HG03066 (cell line): ENCODE results near the gene TUB.

Source experiments
- ATAC-seq: cut with Tn5 transposase; IDR thresholded peaks from one replicate; pipeline ENCODE4 v1.9.1; 2021; ENCODE audit warnings: low read depth; ENCODE audit not compliant: unreplicated experiment

The TUB gene

DNA sequence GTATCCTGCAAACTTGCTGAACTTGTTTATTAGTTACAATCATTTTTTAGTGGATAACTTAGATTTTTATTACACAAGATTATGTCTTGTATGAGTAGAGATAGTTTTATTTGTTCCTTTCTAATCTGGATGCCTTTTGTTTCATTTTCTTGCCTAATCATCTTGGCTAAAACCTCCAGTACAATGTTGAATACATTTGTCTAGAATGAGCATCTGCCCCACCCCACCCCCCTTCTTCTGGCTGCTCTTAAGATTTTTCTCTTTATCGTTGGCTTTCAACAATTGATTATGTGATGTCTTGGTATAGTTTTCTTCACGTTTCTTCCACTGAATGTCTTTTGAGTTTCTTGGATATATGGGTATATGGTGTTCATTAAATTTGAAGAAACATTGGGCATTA is 37.3 kb upstream of the TUB start:
- no peak for ATAC-seq

GRCh38 chr11:8045839-8046238 is 35.2 kb upstream of the TUB start:
- ATAC-seq, result no peak

DNA sequence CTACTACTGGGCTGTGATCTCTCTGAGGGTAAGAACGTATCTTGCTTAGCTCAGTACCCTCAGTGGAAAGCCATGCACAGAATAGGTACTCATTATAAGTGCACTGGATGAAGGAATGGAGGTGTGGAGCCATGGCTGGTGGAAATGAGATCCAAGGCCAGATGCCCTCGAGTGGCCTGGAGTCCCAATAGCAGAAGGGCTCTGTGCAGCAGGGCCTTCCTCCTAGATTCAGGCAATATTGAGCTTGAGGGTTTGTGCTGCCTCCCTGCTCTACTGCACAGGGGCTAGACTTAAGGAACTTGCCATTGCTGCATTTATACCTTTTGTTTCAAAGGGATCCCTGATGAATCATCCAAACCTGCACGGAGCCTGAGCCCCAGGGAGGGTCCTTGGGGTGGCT is 33.6 kb upstream of the TUB start:
- no peak for ATAC-seq

GRCh38 chr11:8049084-8049483 is 31.9 kb upstream of the TUB start:
- no peak for ATAC-seq

DNA sequence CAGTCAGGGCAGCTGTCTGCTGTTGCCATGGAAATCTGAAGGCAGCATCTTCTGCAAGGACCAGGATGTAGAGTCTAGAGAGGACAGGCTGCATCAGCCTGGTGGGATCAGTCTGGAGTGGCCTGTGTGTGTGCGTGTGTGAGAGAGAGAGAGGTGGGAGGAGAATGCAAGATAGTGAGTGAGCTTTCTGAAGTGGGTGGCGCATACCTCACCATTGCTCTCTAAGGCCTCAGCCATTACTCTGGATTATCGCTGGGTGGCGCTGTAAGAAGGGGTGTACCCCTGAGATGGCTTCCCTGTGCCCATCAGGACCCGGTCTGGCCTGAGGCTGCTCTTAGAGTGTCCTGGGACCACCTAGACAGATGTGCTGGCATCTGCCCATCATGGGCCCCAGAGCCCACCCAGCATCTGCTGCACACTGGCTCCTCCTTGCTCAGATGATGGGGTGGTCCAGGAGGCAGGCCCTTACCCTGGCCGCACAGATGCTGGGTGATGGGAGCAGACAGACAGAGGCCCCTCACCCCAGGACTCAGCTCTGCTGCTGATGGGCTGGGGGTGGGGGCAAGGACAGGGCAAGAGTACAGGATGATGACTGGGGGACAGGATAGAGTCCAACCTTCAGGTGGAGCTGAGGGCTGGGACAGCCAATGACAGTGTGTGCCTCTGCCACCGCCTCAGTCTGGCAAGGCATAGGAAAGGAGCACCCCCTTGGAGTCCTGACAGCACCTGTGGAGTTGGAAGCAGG is 25.7 kb upstream of the TUB start:
- no peak for ATAC-seq

DNA sequence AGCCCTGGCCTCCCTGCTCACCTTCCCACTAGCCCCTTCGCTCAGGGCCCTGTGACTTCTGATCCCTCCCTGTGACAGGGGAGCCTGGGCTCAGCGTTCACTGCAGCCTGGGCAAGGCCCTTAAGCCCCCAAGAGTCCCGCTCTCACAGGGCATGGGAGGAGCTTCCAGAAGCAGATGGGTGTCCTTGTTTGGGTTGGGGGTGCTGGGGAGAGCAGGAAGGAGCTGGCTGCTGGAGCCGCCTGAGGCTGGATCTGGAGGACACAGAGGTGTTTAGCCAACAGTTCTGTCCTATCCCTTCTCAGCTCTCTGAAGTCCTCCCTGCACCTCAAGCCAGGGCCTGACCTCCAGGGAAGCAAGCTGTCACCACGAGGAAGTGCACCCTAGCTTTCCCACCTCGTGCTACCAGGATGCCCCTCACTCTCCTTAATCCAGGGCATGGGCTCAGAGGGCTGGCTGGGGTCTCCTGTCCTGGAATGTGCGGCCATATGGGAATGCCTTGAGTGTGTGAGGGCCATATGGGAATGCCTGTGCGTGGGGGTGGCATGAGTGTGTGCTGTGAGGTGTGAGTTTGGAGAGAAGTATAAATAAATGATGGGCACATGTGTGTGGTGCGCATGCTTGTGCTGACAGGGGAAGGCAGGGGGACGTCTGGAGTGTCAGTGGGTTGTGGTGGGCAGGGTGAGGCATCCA is 25.0 kb upstream of the TUB start:
- no peak for ATAC-seq

GRCh38 chr11:8056810-8057463 is 24.1 kb upstream of the TUB start:
- no peak for ATAC-seq

DNA sequence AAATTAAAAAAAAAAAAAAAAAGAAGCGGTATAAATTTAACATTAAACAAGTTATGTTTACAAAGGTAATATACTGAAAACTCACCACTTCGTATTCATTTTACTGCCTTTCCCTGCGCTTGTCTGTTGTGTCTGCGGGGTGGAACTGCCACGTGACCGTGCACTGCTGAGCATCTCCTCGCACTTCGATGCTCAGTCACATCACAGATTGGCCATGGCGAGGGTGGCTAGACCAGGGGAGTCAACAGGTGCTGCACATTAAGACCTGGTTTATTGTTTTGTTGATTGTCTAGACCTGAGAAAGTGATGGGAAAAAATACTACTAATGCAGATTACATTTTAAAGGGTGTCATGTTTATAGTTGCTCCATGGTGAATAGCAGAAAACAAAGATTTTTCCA is 22.8 kb upstream of the TUB start:
- no peak for ATAC-seq

DNA sequence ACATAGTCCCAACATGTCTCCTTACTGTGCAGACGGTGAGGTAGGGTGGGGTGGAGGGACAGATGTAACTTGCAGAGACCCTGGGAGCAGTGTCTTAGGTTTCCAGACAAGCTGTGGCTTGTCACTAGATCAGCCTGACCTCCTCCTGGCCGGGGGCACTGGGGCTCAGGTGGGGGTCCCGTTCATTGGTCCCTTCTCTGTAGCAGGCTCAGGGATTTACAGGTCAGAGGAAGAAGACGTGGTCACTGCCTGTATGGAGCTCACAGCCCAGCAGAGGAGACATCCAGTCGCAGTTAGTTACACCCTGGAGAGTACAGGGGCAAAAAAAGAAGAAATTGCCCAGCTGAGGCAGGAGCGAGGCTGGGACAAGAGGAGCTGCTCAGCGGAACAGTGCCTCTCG is 22.0 kb upstream of the TUB start:
- no peak for ATAC-seq

DNA sequence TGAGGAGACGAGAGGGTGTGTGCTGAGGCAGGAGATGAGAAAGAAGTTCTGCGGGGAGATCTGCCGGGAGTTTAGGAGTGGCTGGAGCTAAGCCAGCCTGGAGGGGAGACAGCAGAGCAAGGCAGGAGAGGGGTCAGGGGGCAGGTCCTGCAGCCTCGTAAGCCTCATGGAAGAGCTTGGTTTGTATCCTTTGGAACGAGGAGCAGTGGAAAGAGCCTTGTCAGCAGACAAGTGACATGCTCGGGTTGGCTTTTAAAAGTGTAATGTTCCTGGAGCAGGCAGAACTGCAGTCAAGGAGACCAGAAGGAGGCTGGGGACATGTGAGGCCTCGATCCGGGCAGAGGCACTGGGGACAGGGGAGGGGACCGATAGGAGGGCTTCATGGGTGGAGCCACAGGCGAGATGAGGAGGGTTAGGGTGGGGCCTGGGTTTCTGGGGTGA is 21.4 kb upstream of the TUB start:
- no peak for ATAC-seq

GRCh38 chr11:8060146-8060719 is 20.8 kb upstream of the TUB start:
- no peak for ATAC-seq

GRCh38 chr11:8060801-8061554 is 20.0 kb upstream of the TUB start:
- no peak for ATAC-seq

GRCh38 chr11:8061555-8062428 is 19.2 kb upstream of the TUB start:
- ATAC-seq, result no peak

DNA sequence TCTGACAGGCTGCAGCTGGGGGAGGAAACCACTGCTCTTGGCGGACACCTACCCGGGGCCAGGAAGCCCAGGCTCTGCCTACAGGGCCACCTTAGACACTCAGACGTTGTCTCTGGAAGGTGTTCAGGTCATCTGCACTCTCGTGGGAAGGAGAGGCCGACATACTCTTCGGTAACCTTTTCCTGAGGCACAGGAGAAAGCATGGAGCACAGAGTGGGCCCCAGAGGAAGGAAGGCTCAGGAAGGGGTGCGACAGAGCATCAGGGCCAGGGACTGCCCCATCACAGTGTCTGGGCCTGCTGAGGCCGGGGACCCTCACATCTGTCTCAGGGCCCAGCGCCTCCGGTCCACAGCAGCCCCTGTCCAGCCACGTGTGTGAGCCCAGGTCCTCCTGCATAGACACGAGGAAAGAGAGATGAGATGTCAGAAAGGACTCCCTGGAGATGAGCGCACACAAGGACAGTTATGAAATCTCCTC is 18.2 kb upstream of the TUB start:
- ATAC-seq, result no peak

DNA sequence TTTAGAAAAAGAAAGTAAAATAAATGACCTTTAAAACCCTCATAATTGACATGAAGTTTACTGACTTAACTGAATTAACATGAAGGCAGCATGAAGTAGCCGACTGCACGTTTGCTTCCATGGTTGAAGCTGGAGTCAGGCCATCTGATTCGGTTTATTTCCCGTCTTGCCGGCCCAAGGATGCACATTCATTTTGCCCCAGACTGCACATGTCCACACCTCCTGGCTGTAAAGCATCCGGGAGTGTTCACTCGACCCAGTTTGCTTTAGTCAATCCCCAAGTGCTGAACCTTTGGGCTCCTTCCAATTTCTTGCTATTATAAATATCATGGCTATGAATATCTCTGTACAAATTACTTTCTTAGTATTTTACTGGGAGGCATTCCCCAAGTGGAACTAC is 17.7 kb upstream of the TUB start:
- no peak for ATAC-seq

GRCh38 chr11:8065031-8065430 is 16.0 kb upstream of the TUB start:
- no peak for ATAC-seq

DNA sequence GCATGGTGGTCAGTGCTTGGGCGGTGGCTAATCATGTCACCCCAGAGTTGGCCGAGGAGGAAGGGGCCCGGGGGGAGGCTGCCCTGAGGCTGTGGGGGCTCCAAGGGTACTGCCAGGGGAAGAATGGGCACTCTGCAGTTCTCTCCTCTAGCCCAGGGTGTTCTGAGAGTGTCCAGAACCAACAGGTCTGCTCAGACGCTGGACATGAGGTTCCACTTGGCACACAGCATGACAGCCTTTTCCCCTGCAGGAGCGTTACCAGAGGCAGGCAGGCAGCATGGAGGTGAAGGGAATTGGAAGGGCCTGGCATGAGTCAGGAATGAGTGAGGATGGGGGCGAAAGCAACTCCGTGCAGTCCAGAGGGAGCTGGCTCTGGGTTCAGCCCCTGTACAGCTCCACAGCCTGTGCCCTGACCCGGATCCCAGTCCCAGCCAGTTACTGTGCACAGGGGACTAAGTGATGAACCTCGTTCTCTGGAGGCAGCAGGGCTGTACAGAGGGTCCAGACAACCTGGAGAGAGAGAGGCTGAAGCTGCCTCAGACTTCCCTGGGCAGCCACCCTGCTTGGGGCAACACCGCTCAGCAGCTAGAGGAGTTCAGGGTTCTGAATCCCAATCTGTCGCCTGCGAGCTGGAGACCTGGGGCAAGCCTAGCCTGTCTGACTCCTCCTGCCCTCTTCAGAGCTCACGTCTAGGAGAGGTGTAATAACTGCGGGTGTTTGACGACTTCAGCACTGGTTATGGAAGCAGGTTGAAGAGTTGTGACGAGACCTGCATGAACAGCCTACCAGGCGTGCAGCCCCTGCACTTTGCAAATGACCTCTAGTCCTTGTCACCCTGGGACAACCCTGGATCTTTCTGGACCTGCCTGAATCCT is 14.7 kb upstream of the TUB start:
- ATAC-seq, result no peak

GRCh38 chr11:8066911-8067455 is 14.0 kb upstream of the TUB start:
- ATAC-seq, result no peak

- no peak for ATAC-seq
These were observed 13.5 kb upstream of the TUB start for GRCh38 chr11:8067567-8067928.
